ENCODE measurements around the gene NOX3. TPM values are rescaled to one million over a fixed set of nuclear protein-coding genes. Genes with fewer than 3 reads are reported as not detected.
"Not testable (repeated sequence)": the region's sequence is repeated elsewhere in the genome, so short reads cannot be mapped to it uniquely, and the experiment has no call there.

NOX3 gene
- total RNA-seq, 1 donor from 2014 or later = not detected

DNA sequence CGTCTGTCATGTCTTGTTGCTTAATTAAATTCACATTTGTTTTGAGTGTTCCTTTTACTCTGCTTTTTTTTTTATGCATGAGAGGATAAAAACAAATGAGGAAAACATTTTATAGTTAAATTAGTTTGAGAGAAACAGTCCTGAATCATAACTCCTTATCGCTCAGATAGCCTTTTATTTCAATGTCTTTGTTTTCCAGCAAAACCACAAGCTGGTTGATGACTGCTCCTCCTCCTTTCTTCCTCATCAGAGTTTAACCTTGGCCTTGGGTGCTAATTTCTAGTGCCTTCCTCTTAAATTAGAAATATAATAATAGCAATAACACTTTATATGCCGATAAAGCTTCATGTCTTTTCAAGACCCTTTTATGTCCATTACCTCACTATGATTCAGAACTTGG lies 3.1 kb downstream of the NOX3 start:
- Mint-ChIP-seq H3K36me3 (ENCODE audit: low read depth) (no peaks in the 10 kb centered on the region), H3K27ac (no peak overlapping the region), H3K4me3 (no peak overlapping the region), H3K4me1 (ENCODE audit: low read depth) (no peaks in the 10 kb centered on the region), H3K27me3 (ENCODE audit: insufficient read depth) (peaks cover 9% of the 10 kb centered on the region), H3K9me3 (no peaks in the 10 kb centered on the region)
- intact Hi-C loops (cut with micrococcal nuclease) = no loop called here
- no peak for DNase-seq (ENCODE audit: low spot score)

DNA sequence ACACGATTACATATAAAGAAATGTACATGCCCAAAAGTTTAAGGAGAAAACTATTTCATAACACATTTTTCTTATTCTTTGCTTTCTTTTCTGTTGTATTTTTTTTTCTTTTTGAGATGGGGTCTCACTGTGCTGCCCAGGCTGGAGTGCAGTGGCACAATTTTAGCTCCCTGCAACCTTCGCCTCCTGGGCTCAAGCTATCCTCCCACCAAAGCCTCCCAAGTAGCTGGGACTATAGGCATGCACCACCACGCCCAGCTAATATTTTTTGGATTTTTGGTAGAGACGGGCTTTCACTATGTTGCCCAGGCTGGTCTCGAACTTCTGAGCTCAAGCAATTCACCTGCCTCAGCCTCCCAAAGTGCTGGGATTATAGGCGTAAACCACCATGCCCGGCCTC lies 4.1 kb downstream of the NOX3 start:
- intact Hi-C loops (cut with micrococcal nuclease); H3K36me3 Mint-ChIP-seq (ENCODE audit: low read depth); DNase-seq (ENCODE audit: low spot score); H3K27ac Mint-ChIP-seq; H3K4me3 Mint-ChIP-seq; H3K4me1 Mint-ChIP-seq (ENCODE audit: low read depth); H3K9me3 Mint-ChIP-seq: not testable (repeated sequence)
- H3K27me3 Mint-ChIP-seq (ENCODE audit: insufficient read depth) = peaks cover 11% of the 10 kb centered on the region

DNA sequence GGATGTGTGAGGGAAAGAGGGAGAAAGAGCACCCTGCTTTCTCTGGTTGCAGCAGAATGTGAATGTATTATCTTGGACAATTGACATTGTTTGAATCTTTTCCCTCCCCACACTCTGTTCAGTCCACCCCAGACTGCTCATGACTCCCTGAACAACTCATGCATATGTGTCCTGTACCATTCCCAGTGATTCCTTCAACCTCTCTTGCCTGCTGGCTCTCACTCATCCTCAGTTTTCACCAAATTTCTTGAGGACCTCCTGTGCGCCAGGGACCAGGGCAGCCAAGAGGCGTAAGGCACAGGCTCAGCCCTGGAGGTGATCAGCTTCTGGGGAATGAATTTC lies 5.4 kb downstream of the NOX3 start:
- Mint-ChIP-seq H3K36me3 (ENCODE audit: low read depth) (no peaks in the 10 kb centered on the region), H3K4me1 (ENCODE audit: low read depth) (peaks cover 4% of the 10 kb centered on the region), H3K27ac (no peak overlapping the region), H3K9me3 (no peaks in the 10 kb centered on the region), H3K27me3 (ENCODE audit: insufficient read depth) (peaks cover 11% of the 10 kb centered on the region), H3K4me3 (no peak overlapping the region)
- intact Hi-C loops (cut with micrococcal nuclease) = no loop called here
- no peak for DNase-seq (ENCODE audit: low spot score)

DNA sequence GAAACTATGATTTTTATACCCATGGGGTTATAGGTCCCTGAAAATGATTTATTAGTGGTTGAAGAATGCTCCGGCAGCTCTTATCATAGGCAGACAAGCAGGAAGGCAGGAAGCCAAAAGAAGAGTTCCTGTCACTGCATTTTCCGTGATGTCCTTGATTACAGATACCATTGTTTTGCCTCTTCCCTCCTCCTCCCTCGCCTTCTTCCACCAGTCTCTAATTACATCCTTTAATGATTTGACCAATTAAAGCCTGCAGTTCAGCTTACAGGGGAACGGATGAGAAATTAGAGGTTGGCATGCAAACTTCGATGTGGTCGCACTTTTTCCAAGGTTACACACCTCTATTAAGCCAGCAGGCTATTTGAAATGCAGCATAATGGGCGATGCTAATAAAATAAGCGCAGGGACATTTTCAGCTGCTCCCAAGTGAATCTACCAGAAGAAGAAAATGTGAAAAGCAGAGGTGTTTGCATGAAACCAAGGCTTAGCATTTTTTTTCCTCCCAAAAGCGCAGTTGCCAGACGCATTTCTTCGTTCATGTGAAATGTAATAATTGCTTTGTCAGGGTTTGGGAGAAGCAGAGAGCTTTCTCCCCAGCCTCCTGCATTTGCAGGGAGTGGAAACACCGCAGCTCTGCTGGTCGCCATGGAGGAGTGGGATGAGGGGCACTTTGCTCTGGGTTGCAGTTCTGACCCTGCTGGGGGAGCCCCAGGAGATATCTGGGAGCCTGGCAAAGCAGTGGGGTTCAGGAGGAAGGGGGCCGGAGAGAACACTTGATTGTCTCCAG lies 6.0 kb downstream of the NOX3 start:
- DNase-seq (ENCODE audit: low spot score) = no peak
- peaks cover 7% of the 10 kb centered on the region for H3K27me3 Mint-ChIP-seq (ENCODE audit: insufficient read depth)
- peaks cover 10% of the 10 kb centered on the region for H3K4me1 Mint-ChIP-seq (ENCODE audit: low read depth)
- intact Hi-C loops (cut with micrococcal nuclease) = no loop called here
- no peaks in the 10 kb centered on the region for H3K36me3 Mint-ChIP-seq (ENCODE audit: low read depth)
- no peaks in the 10 kb centered on the region for H3K9me3 Mint-ChIP-seq
- H3K4me3 Mint-ChIP-seq = no peak overlapping the region
- no peak overlapping the region for H3K27ac Mint-ChIP-seq

DNA sequence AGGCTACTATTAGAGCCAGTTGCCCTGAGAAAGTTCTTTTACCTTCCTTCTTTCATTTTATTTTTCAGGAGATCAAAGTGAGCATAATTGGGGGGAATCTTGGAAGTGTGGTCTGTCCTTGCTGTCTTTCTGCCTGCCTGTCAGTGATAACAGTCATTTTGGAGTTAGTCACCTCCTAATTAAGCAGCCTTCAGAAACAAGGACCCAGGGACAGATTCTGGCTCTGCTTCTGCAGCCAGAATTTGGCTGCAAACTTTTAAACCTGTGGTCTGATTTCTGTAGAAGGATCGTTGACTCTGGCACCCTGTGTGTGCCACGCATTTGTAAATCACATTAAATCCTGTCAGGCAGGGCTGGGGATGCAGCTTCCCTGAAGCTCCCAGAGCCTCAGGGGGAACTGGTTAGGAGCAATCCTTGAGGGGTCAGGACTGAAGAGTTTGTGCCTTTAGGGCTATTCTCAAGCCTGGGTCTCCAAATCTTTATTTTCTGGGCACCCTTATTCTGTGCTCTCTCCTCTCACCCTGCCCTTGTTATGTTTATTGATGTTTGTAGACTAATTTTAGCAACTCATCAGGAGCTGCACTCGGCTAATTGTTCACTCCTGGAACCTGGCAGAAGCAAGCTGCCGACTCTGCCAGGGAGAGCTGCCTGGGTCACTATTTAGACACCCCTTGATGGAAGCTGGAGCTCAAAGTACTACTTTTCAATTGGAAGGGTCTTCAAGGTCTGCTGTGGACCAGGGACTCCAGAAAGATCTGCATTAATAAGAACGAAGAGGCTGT lies 6.8 kb downstream of the NOX3 start:
- Mint-ChIP-seq H3K4me3 (no peak overlapping the region), H3K36me3 (ENCODE audit: low read depth) (no peaks in the 10 kb centered on the region), H3K27ac (no peak overlapping the region), H3K9me3 (no peaks in the 10 kb centered on the region), H3K4me1 (ENCODE audit: low read depth) (peaks cover 18% of the 10 kb centered on the region), H3K27me3 (ENCODE audit: insufficient read depth) (peaks cover 5% of the 10 kb centered on the region)
- intact Hi-C loops (cut with micrococcal nuclease) = no loop called here
- no peak for DNase-seq (ENCODE audit: low spot score)

DNA sequence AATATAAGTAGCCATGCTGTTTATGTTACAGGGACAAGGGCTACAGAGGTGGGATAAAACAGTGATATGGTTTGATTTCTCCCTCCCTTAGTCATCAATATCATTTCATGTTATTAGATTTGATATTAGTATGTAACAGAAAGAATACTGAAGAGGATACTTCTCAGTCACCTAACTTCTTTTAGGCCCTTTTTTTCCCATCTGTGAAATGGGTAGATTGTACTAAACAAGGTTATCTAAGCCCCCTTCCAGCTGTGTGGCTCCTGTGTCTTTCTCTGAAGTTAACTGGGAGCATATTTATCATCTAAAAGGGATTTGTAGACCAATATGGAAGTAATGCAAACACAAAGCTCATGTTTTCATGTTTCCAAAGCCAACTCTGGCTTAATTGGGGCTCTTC lies 7.7 kb downstream of the NOX3 start:
- H3K4me3 Mint-ChIP-seq = no peak overlapping the region
- no peaks in the 10 kb centered on the region for H3K36me3 Mint-ChIP-seq (ENCODE audit: low read depth)
- DNase-seq (ENCODE audit: low spot score) = no peak
- no peak overlapping the region for H3K27ac Mint-ChIP-seq
- no peaks in the 10 kb centered on the region for H3K9me3 Mint-ChIP-seq
- peaks cover 18% of the 10 kb centered on the region for H3K4me1 Mint-ChIP-seq (ENCODE audit: low read depth)
- peaks cover 5% of the 10 kb centered on the region for H3K27me3 Mint-ChIP-seq (ENCODE audit: insufficient read depth)
- intact Hi-C loops (cut with micrococcal nuclease) = no loop called here

DNA sequence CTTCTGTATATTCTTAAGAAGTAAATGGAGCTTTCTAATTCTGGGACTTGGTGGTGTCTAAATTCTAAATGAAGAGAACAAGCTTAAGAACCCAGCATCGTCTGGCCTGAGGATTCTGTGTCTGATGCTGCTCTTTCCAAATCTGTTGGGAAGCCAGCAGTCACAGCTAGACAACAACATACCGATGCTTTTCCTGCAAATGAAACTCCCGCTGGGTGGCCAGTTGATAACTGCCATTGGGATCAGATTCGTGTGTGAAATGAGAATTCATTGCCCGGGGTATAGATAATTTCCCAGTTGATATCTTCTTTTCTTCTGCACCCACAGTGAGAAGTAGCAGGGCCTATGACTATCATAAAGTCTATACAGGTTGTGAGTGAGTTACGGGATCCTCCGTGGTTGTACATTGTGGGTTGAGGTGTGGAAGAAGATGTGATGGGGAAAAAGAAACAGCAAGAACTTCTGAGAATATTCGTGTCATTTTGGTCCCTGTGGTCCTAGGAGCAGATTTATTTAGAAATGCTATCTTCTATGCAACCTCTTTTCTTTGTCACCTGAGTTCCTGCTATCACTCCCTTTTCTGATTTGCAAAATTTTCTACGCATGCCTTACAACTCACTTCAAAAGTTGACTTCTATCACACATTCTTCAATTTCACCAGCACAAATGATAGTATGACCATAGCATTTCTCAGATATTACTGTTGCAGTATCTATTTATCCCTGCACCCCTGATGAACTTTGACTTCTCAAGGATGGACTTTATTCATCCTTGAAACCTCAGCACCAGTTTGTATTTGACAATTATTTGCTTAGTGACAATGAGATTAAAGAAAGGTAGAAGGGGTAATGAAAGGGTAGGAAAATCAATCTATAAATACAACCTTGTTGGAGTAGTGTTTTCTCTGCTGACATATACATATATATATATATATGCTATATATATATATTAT lies 10.4 kb downstream of the NOX3 start:
- H3K27ac Mint-ChIP-seq = no peak overlapping the region
- no peaks in the 10 kb centered on the region for H3K9me3 Mint-ChIP-seq
- no peak overlapping the region for H3K4me3 Mint-ChIP-seq
- no peaks in the 10 kb centered on the region for H3K36me3 Mint-ChIP-seq (ENCODE audit: low read depth)
- peaks cover 5% of the 10 kb centered on the region for H3K27me3 Mint-ChIP-seq (ENCODE audit: insufficient read depth)
- peaks cover 18% of the 10 kb centered on the region for H3K4me1 Mint-ChIP-seq (ENCODE audit: low read depth)
- peak; percentile 11 for DNase-seq (ENCODE audit: low spot score)
- intact Hi-C loops (cut with micrococcal nuclease) = loop anchor here (1.0 kb wide), 2 partner anchors 27 to 112 kb away; no protein-coding TSS in a partner anchor

DNA sequence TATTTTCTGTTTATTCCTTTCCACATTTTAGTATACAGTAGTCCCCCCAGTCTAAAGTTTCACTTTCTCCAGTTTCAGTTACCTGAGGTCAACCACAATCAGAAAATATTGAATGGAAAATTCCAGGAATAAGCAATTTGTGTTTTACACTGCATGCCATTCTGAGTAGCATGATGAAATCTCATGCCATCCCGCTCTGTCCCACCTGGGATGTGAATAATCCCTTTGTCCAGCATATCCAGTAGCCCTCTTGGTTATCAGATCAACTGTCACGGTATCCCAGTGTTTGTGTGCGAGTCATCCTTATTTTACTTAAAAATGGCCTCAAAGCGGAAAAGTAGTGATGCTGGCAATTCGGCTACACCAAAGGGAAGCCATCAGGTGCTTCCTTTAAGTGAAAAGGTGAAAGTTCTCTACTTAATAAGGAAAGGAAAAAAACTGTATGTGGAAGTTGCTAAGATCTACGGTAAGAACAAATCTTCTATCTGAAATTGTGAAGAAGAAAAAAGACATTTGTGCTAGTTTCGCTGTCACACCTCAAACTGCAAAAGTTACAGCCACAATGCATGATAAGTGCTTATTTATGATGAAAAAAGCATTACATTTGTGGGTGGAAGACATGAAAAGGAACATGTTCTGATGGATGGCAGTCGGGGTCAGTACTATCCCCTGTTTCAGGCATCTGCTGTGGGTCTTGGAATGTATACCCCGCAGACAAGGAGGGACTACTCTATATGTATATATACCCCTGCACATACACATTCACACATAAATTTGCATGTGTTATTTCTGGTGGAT lies 11.3 kb downstream of the NOX3 start:
- Mint-ChIP-seq H3K4me1 (ENCODE audit: low read depth) (peaks cover 18% of the 10 kb centered on the region), H3K4me3 (no peak overlapping the region), H3K27ac (peak overlapping the region; percentile 15), H3K27me3 (ENCODE audit: insufficient read depth) (peaks cover 5% of the 10 kb centered on the region), H3K36me3 (ENCODE audit: low read depth) (no peaks in the 10 kb centered on the region), H3K9me3 (no peaks in the 10 kb centered on the region)
- intact Hi-C loops (cut with micrococcal nuclease) = no loop called here
- no peak for DNase-seq (ENCODE audit: low spot score)

DNA sequence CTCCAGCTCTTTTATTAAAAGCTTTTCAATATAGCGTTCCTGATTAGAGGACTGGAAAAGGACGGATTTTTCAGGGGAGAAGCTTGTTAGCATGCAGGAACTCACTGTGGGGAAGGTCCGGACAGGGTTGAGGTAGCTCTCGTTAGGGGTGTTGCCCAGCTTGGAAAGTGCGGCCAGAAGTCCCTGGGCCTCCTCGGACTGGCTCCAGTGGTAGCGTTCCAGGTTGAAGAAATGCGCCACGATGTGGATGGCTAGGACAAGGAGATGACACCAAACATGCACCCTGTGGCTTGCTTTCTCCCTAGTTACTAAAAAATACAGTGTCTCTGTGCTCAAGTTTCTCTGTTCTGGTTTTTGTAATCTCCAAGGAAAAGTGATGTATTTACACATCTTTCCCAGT lies 12.5 kb downstream of the NOX3 start:
- Mint-ChIP-seq H3K4me3 (no peak overlapping the region), H3K4me1 (ENCODE audit: low read depth) (peaks cover 18% of the 10 kb centered on the region), H3K9me3 (no peaks in the 10 kb centered on the region), H3K27me3 (ENCODE audit: insufficient read depth) (peaks cover 2% of the 10 kb centered on the region), H3K36me3 (ENCODE audit: low read depth) (no peaks in the 10 kb centered on the region), H3K27ac (no peak overlapping the region)
- intact Hi-C loops (cut with micrococcal nuclease) = no loop called here
- DNase-seq (ENCODE audit: low spot score) = no peak

DNA sequence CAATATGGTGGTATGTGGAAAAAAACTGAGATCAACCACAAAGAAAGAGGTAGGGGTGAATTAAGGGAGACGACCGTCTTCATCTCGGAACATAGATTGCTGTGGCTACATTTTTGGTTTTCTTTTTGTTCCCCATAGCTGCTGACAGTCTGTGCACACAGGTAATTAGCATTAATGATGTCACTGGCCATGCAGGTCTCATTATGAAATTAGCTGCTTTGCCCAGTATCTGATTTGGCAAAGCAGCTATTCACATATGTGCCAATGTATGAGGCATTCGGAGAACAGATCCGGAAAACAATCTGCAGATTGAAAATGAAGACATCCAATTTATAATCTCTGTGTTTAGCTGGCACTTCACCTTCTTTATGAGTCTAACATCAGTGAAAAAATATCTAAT lies 13.1 kb downstream of the NOX3 start:
- Mint-ChIP-seq H3K27ac (no peak overlapping the region), H3K4me1 (ENCODE audit: low read depth) (peaks cover 18% of the 10 kb centered on the region), H3K36me3 (ENCODE audit: low read depth) (no peaks in the 10 kb centered on the region), H3K27me3 (ENCODE audit: insufficient read depth) (peaks cover 2% of the 10 kb centered on the region), H3K4me3 (no peak overlapping the region), H3K9me3 (no peaks in the 10 kb centered on the region)
- intact Hi-C loops (cut with micrococcal nuclease) = no loop called here
- no peak for DNase-seq (ENCODE audit: low spot score)

DNA sequence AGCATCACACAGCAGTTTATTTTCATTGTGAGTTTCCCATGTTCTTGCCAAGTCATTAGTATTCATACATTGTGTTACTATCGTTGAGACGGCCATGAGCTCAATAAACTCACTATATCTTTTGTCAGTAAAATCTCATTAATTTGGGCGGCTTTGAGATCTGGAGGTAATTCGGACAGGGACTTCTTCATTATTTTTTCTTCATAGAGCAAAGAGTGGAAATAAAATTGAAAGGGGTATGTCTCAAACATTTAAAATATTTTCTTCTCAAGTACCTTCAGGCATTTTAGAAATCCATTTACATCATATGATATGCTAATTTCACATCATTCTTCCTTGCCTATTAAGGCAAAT lies 14.6 kb downstream of the NOX3 start:
- H3K4me1 Mint-ChIP-seq (ENCODE audit: low read depth) = peaks cover 18% of the 10 kb centered on the region
- no peak overlapping the region for H3K4me3 Mint-ChIP-seq
- intact Hi-C loops (cut with micrococcal nuclease) = no loop called here
- no peaks in the 10 kb centered on the region for H3K36me3 Mint-ChIP-seq (ENCODE audit: low read depth)
- no peak for DNase-seq (ENCODE audit: low spot score)
- H3K27ac Mint-ChIP-seq = no peak overlapping the region
- H3K27me3 Mint-ChIP-seq (ENCODE audit: insufficient read depth) = no peaks in the 10 kb centered on the region
- no peaks in the 10 kb centered on the region for H3K9me3 Mint-ChIP-seq

DNA sequence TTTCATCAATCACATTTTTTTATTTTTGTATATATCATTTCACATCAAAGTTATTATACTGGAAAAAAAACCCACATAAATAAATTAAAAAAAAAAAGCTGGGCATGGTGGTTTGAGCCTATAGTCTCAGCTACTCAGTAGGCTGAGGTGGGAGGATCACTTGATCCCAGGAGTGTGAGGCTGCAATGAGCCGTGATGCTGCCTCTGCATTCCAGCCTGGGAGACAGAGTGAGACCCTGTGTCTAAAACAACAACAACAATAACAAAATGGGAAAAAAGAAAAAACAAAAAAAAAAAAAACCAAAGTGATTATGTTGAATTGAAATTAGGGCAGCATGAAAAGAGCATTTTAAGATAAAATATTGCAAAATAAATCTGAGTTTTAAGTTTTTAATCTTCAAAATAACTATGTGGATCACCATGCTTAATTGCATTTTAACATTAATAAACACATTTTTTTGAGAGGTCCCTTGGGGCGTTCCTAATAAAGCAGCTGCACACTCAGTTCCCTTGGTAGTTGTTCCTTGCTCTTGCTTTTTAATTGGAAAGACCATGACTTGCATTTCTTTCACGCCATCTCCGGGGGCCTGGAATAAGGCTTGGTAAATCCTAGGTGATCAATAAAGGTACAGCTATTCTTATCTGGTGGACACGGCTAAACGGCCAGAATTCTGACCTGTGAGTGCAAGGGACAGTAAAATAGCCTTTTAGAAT lies 15.1 kb downstream of the NOX3 start:
- intact Hi-C loops (cut with micrococcal nuclease) = no loop called here
- DNase-seq (ENCODE audit: low spot score) = no peak
- H3K27me3 Mint-ChIP-seq (ENCODE audit: insufficient read depth) = no peaks in the 10 kb centered on the region
- no peak overlapping the region for H3K4me3 Mint-ChIP-seq
- no peaks in the 10 kb centered on the region for H3K36me3 Mint-ChIP-seq (ENCODE audit: low read depth)
- no peak overlapping the region for H3K27ac Mint-ChIP-seq
- no peaks in the 10 kb centered on the region for H3K9me3 Mint-ChIP-seq
- H3K4me1 Mint-ChIP-seq (ENCODE audit: low read depth) = peaks cover 17% of the 10 kb centered on the region

All from activated T-helper 1 cell treated with anti-CD3 and anti-CD28 coated beads, Interleukin-12 subunit alpha, Interleukin-12 subunit beta, Interleukin-2, Interleukin-4 antibody, amounts not matched to agents 30 ng/mL and 10 ng/mL and 1 ng/mL, durations not matched to agents 14 hours and 24 hours and 36 hours (primary cell).